RWPE1 (cell line): ENCODE data around the gene ISG15.
"Not testable (repeated sequence)": the region's sequence is repeated elsewhere in the genome, so short reads cannot be mapped to it uniquely, and the experiment has no call there.

ENCODE experiments used
- CTCF ChIA-PET: fragments of 350-600 bp; sonication (Branson Sonifier 250); formaldehyde crosslinking; extraction: SDS; loops from one replicate; lab custom pipeline; 2021; lab: Yijun Ruan, JAX
- POLR2A ChIA-PET: fragments of 400-600 bp; formaldehyde crosslinking; extraction: SDS; loops from one replicate; lab custom pipeline; 2020; ENCODE audit warnings: antibody characterized with exemption; ENCODE audit not compliant: low non-redundant PET; lab: Yijun Ruan, JAX
- DNase-seq: peaks from one replicate; pipeline ENCODE4 v3.0.0; 2012; ENCODE audit warnings: low spot score
- H3K27ac ChIP-seq: fragments of 450-650 bp; 2 replicates; pipeline ENCODE4 v1.5.1; 2017
- CTCF ChIP-seq: fragments of 450-650 bp; conservative IDR thresholded peaks from 2 replicates; pipeline ENCODE4 v1.5.1; 2017; ENCODE audit warnings: low read depth, mild to moderate bottlenecking

ISG15 gene

GRCh38 chr1:1003618-1004419, 9.5 kb upstream of the ISG15 start:
- no peak for DNase-seq
- CTCF ChIA-PET: interaction anchor here (1.1 kb wide), 1 partner anchor 55 kb away, joined by 5 read pairs; no protein-coding TSS in a partner anchor

GRCh38 chr1:1004420-1004779, 8.9 kb upstream of the ISG15 start:
- POLR2A ChIA-PET: no interaction called here
- peak overlapping the region; percentile 93 for H3K27ac ChIP-seq
- no peak for DNase-seq
- CTCF ChIA-PET: no interaction called here
- no peak for TF ChIP-seq CTCF

More at GRCh38 chr1:1003618-1004419, 9.5 kb upstream of the ISG15 start:
- peak overlapping the region; percentile 93 for H3K27ac ChIP-seq
- no peak for TF ChIP-seq CTCF
- POLR2A ChIA-PET: no interaction called here

GRCh38 chr1:1004780-1005697, 8.3 kb upstream of the ISG15 start:
- ChIA-PET POLR2A (interaction anchor here (1.0 kb wide), 1 partner anchor 69 kb away, joined by 8 read pairs; the partner anchor contains the start of gene RNF223), CTCF (interaction anchor here (1.1 kb wide), 1 partner anchor 21 kb away, joined by 3 read pairs; no protein-coding TSS in a partner anchor)
- peak overlapping the region; percentile 93 for H3K27ac ChIP-seq
- no peak for TF ChIP-seq CTCF
- DNase-seq: no peak

GRCh38 chr1:1005774-1006304, 7.5 kb upstream of the ISG15 start:
- peak overlapping the region; percentile 93 for H3K27ac ChIP-seq
- no peak for TF ChIP-seq CTCF
- no peak for DNase-seq
- POLR2A ChIA-PET: interaction anchor here (1.0 kb wide), 1 partner anchor 69 kb away, joined by 8 read pairs; the partner anchor contains the start of gene RNF223
- CTCF ChIA-PET: interaction anchor here (1.1 to 1.9 kb wide), 2 partner anchors 22 to 58 kb away, joined by 3 to 7 read pairs; no protein-coding TSS in a partner anchor

GRCh38 chr1:1006305-1007159, 6.8 kb upstream of the ISG15 start:
- POLR2A ChIA-PET: interaction anchor here (1.0 kb wide), 1 partner anchor 68 kb away, joined by 8 read pairs; the partner anchor contains the start of gene RNF223
- CTCF ChIA-PET: interaction anchor here (0.7 to 1.9 kb wide), 3 partner anchors 15 to 57 kb away, joined by 3 to 7 read pairs (median 4); no protein-coding TSS in a partner anchor
- peak overlapping the region; percentile 33 for H3K27ac ChIP-seq

GRCh38 chr1:1010131-1010530, 3.2 kb upstream of the ISG15 start:
- CTCF ChIA-PET, DNase-seq, H3K27ac ChIP-seq, POLR2A ChIA-PET: not testable (repeated sequence)

More at GRCh38 chr1:1006305-1007159, 6.8 kb upstream of the ISG15 start:
- TF ChIP-seq CTCF: no peak
- no peak for DNase-seq
